Glutamatergic neuron (in vitro differentiated cells): ENCODE results near the gene DNM3. TPM values are rescaled to one million over a fixed set of nuclear protein-coding genes. Genes with fewer than 3 reads are reported as not detected.

ENCODE experiments used
- DNase-seq: peaks from one replicate; pipeline ENCODE4 v3.0.0; 2022
- H3K27ac Mint-ChIP-seq: one replicate; pipeline ENCODE4 v1.8.0; 2020; ENCODE audit warnings: mild to moderate bottlenecking, mixed read lengths, inconsistent platforms; ENCODE audit not compliant: unreplicated experiment
- H3K27me3 Mint-ChIP-seq: one replicate; pipeline ENCODE4 v1.8.0; 2020; ENCODE audit warnings: mild to moderate bottlenecking, moderate library complexity, mixed read lengths, inconsistent platforms; ENCODE audit not compliant: unreplicated experiment
- H3K36me3 Mint-ChIP-seq: one replicate; pipeline ENCODE4 v1.8.0; 2020; ENCODE audit warnings: mild to moderate bottlenecking, mixed read lengths, inconsistent platforms; ENCODE audit not compliant: unreplicated experiment
- H3K4me1 Mint-ChIP-seq: one replicate; pipeline ENCODE4 v1.8.0; 2020; ENCODE audit warnings: mild to moderate bottlenecking, low read depth, mixed read lengths, inconsistent platforms; ENCODE audit not compliant: unreplicated experiment
- H3K4me3 Mint-ChIP-seq: one replicate; pipeline ENCODE4 v1.8.0; 2020; ENCODE audit warnings: mild to moderate bottlenecking, mixed read lengths, inconsistent platforms; ENCODE audit not compliant: unreplicated experiment
- H3K9me3 Mint-ChIP-seq: one replicate; pipeline ENCODE4 v1.8.0; 2020; ENCODE audit warnings: mild to moderate bottlenecking, moderate library complexity, mixed read lengths, inconsistent platforms; ENCODE audit not compliant: unreplicated experiment
- total RNA-seq: library from RNA; stranded (reverse); fragmentation: NEBNext Ultra II Directional; extraction: Animal tissue kit (Norgen Biotek cat#: 25700); gene quantifications from one replicate; pipeline ENCODE4 v1.2.1, GENCODE V29; 2021; ENCODE audit not compliant: unreplicated experiment
- TF ChIP-seq, protein P1 (sequence below): fragments of 200-600 bp; sonication (generic); IDR thresholded peaks from one replicate; pipeline ENCODE4 v1.5.0; 2021; ENCODE audit not compliant: partially characterized antibody, unreplicated experiment

The DNM3 gene
- total RNA-seq, 1 donor from 2014 or later = 11.4 TPM

- Mint-ChIP-seq H3K36me3 (peaks cover 4% of the 10 kb centered on the region), H3K27ac (no peak overlapping the region), H3K4me3 (no peak overlapping the region), H3K4me1 (no peaks in the 10 kb centered on the region), H3K9me3 (no peaks in the 10 kb centered on the region), H3K27me3 (no peaks in the 10 kb centered on the region)
- no peak for DNase-seq
- TF ChIP-seq, protein P1, sequence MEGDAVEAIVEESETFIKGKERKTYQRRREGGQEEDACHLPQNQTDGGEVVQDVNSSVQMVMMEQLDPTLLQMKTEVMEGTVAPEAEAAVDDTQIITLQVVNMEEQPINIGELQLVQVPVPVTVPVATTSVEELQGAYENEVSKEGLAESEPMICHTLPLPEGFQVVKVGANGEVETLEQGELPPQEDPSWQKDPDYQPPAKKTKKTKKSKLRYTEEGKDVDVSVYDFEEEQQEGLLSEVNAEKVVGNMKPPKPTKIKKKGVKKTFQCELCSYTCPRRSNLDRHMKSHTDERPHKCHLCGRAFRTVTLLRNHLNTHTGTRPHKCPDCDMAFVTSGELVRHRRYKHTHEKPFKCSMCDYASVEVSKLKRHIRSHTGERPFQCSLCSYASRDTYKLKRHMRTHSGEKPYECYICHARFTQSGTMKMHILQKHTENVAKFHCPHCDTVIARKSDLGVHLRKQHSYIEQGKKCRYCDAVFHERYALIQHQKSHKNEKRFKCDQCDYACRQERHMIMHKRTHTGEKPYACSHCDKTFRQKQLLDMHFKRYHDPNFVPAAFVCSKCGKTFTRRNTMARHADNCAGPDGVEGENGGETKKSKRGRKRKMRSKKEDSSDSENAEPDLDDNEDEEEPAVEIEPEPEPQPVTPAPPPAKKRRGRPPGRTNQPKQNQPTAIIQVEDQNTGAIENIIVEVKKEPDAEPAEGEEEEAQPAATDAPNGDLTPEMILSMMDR = no peak
These were observed 490.9 kb downstream of the DNM3 start for GRCh38 chr1:172332230-172332629.

- no peaks in the 10 kb centered on the region for H3K27me3 Mint-ChIP-seq
- no peaks in the 10 kb centered on the region for H3K36me3 Mint-ChIP-seq
- peak overlapping the region; percentile 50 for H3K27ac Mint-ChIP-seq
- H3K9me3 Mint-ChIP-seq = no peaks in the 10 kb centered on the region
- H3K4me3 Mint-ChIP-seq = no peak overlapping the region
- no peaks in the 10 kb centered on the region for H3K4me1 Mint-ChIP-seq
- no peak for DNase-seq
- TF ChIP-seq, protein P1 = no peak
These were observed 494.1 kb downstream of the DNM3 start for GRCh38 chr1:172335377-172335776.

DNA sequence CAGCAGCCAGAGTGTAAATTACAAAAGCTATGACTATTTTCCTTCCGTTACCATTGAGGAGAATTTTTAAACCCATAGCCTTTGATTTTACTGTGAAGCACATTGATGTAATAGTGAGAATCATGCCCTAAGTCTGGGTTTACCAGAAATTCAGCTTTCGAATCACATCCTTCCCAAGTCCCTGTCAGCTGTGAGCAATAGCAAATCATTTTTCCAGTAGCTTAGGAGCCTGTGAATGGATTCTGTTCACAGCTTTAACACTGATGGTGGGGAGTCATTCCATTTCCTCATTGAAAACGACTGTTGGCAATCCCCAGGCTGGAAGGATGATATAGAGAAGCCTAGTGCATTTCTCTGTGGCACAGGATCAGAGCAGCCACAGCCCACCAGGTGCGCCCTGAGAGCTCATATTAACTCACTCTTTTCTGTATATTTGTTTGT lies 497.0 kb downstream of the DNM3 start:
- Mint-ChIP-seq H3K4me3 (no peak overlapping the region), H3K4me1 (no peaks in the 10 kb centered on the region), H3K27ac (no peak overlapping the region), H3K36me3 (no peaks in the 10 kb centered on the region), H3K9me3 (no peaks in the 10 kb centered on the region), H3K27me3 (peaks cover 1% of the 10 kb centered on the region)
- no peak for DNase-seq
- TF ChIP-seq, protein P1 = no peak

DNA sequence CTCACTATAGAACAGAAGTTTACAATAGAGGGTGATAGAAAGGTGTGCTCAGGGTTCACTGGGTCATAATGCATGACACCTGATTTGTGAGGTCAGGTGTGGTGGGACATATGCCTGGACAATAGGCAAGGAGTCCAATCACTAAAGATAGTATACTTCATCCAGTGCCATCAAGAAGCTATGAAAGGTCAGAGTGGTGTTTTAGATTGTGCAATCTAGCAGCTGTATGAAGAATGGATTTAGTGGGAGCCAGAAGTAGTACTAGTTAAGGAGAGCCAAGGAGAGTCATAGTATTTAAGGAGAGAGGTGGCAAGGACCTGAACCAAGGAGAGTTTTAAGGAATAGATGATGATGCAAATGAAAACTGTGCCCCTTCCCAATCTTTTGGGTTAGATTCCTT lies 498.5 kb downstream of the DNM3 start:
- H3K27me3 Mint-ChIP-seq = peaks cover 1% of the 10 kb centered on the region
- no peaks in the 10 kb centered on the region for H3K36me3 Mint-ChIP-seq
- no peak for DNase-seq
- H3K9me3 Mint-ChIP-seq = no peaks in the 10 kb centered on the region
- H3K27ac Mint-ChIP-seq = no peak overlapping the region
- no peaks in the 10 kb centered on the region for H3K4me1 Mint-ChIP-seq
- TF ChIP-seq, protein P1 = no peak
- no peak overlapping the region for H3K4me3 Mint-ChIP-seq

DNA sequence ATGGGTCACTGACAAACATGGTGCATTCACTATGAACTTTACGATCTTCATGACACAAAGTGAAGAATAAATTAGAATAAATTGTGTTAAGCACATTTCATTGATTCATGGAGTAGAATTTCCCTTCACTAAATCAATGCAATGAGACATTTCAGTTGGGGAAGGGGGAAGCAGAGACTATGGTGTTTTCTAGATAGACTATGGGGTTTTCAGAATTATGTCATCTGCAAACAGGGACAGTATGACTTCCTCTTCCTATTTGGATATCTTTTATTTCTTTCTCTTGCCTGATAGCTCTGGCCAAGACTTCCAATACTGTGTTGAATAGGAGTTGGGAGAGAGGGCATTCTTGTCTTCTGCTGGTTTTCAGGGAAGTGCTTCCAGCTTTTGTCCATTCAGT lies 499.2 kb downstream of the DNM3 start:
- H3K4me1 Mint-ChIP-seq = no peaks in the 10 kb centered on the region
- TF ChIP-seq, protein P1 = no peak
- no peaks in the 10 kb centered on the region for H3K36me3 Mint-ChIP-seq
- no peaks in the 10 kb centered on the region for H3K9me3 Mint-ChIP-seq
- DNase-seq = no peak
- H3K27me3 Mint-ChIP-seq = peaks cover 1% of the 10 kb centered on the region
- H3K4me3 Mint-ChIP-seq = no peak overlapping the region
- no peak overlapping the region for H3K27ac Mint-ChIP-seq
